Measurements from ENCODE around the gene CALHM1.

DNA sequence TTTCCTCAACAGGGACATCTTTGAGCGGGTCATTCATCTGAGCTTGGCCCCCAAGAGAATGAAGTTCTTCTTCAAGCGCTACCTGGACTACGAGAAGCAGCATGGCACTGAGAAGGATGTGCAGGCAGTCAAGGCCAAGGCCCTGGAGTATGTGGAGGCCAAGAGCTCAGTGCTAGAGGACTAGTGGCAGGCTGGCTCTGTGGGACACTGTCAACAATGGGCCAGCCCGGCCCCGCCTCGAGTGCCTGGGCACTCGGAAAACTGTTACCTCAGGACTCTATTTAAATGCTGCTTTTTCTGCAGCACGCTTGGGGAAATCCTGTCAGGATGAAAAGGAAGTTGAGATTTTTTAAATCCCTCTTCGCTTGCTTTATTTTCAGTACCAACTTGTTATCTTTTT, 13.3 kb downstream of the CALHM1 start:
- no peak for TF ChIP-seq POLR2A (IDR thresholded peaks at IDR 0.05)
- TF ChIP-seq, protein P1, sequence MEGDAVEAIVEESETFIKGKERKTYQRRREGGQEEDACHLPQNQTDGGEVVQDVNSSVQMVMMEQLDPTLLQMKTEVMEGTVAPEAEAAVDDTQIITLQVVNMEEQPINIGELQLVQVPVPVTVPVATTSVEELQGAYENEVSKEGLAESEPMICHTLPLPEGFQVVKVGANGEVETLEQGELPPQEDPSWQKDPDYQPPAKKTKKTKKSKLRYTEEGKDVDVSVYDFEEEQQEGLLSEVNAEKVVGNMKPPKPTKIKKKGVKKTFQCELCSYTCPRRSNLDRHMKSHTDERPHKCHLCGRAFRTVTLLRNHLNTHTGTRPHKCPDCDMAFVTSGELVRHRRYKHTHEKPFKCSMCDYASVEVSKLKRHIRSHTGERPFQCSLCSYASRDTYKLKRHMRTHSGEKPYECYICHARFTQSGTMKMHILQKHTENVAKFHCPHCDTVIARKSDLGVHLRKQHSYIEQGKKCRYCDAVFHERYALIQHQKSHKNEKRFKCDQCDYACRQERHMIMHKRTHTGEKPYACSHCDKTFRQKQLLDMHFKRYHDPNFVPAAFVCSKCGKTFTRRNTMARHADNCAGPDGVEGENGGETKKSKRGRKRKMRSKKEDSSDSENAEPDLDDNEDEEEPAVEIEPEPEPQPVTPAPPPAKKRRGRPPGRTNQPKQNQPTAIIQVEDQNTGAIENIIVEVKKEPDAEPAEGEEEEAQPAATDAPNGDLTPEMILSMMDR (IDR thresholded peaks at IDR 0.05) = no peak
